GM19372 (cell line): ENCODE data around the gene IGF2BP2.

Experiments
- ATAC-seq: cut with Tn5 transposase; IDR thresholded peaks from one replicate; pipeline ENCODE4 v1.9.1; 2021; ENCODE audit warnings: mild to moderate bottlenecking, low read depth, moderate library complexity; ENCODE audit not compliant: unreplicated experiment

The IGF2BP2 gene

DNA sequence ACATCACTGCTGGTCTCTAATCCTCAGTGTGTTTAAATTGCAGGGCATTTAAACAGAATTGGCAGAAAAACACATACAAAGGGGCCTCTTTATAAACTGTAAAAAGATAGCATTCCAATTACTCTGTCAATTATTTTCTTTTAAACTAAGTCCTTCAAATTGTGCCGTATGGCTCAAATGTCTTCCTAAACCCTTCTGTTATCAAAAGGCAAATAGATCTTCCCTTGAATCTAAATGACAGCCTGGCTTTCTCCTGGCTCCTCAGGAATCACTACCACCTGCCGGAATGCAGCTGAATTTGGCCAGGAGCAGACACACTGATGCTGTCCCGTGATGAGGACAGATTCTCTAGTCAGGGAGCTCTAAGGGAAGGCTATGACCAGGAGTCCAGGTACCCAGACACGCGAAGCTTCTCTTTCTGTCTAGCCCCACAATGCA is 85.6 kb downstream of the IGF2BP2 start:
- no peak for ATAC-seq

DNA sequence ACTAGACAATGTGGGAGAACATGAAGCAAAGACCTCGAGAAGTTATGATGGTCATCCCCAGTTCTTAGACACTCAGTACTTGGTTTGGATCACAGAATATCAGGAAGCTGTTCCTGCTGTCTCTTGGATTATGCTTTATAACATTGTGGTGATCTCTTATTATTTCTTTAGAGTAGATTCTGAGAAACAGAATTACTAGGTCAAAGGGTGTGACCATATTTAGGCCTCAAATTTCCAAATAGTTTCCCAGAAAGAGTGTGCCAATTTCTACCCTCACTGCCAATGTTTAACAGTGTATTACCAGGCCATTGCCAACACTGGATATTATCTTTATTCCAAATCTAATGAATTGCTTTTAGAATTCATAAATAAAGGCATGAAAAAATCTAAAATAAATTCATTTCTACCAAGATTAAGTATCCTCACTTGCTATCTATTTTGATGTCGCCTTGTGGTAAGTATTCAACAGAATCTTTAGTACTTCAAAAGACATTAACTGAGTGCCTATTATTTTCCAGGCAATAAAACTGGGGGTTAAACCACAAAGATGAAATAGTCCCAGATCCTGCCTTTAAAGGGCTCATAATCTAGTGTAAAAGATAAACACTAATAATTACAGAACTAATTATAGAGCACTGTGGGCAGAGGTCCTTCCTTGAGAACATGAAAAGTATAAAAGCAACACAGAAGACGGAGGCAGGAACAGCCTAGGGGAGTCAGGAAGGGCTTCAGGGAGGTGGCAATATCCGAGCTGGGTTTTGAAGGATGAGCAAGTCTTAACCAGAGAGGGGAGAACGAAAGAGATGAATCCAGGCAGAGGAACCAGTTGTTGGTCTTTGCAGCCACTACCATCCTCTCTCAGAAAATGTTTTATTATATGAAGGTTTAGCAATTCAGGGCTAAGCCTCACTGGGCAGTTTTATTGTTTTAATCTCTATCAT is 86.8 kb downstream of the IGF2BP2 start:
- no peak for ATAC-seq

DNA sequence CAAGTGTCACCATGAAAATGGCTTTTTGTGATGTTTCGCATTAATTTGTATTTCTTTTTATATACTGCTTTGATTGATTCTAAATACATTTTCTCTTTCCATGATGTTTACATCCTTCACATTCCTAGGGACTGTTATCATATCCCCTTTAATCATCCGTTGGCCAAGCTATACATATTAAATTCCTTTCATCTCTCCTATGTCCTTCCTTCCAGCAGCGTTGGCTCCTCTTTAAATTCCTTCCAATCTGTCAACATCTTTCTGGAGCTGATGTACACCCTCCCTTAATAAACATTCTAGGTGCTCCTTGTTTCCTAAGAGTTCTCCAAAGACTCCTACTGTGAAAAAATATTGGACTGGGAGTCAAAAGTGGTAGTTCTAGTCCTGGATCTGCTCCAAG is 87.8 kb downstream of the IGF2BP2 start:
- no peak for ATAC-seq

DNA sequence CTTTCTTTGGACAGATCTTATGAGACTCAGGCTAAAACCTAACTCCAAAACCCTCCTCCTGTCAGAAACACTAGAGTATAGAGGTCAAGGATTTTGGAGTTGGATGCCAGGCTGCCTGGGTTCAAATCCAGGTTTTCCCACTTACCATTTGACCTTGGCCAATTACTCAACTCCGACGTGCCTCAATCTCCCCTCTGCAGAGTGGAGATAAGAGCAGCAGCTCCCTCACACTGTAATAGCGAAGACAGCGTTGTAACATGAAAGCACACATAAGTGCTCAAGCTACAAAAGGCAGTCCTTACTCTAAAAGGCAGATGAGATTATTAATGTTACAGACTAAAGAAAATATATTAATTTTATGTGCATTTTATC is 90.1 kb downstream of the IGF2BP2 start:
- no peak for ATAC-seq

DNA sequence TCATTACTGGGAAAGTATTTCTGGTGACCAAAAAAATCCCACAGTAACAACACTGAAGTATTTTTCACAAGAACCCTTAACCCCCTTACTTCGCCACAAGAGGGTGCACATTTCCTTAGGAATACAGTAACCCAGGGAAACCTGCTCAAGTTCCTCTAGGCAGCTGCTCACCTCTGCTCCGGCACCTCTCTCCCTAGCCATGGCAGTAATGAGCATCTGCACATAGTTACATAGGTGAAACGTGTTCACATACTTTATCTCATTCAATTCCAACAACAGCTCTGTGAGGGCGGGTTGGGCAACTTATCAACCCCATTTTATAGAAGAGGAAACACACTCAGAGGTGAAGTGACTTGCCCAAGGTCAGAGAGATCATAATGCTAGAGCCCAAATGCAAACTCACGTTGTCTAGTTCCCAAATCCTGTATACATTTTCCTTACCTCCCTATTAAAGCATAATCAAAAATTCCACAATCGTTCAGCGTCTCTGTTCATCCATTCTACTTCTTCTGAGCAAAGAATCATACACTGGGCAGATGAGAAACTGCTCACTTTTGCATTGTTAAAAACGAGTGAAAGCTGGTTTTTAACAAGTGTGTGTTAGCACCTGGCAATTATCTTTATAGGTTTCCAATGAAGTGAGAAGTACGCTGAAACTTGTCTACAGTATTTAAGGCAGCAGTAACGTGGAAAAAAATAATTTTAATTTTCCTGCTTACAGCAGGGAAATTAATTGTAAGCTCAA is 90.7 kb downstream of the IGF2BP2 start:
- no peak for ATAC-seq

DNA sequence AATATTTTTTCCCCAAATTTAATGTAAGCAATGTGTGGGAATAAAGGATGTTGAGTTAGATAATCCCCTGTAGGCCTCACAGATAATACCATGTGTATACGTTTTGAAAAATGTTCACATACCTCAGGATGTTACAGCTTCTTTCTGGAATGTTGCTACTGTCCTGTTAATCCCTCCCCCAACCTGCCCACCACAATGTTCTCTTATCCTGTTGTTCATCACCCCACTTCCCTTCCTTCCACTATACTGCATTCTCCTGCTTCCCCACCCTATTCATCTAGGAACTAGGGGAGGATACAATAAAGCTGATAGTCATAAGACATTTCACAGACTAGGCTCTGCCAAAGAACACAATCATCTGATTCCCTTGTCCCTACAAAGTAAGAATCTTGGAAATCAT is 92.1 kb downstream of the IGF2BP2 start:
- ATAC-seq = no peak

DNA sequence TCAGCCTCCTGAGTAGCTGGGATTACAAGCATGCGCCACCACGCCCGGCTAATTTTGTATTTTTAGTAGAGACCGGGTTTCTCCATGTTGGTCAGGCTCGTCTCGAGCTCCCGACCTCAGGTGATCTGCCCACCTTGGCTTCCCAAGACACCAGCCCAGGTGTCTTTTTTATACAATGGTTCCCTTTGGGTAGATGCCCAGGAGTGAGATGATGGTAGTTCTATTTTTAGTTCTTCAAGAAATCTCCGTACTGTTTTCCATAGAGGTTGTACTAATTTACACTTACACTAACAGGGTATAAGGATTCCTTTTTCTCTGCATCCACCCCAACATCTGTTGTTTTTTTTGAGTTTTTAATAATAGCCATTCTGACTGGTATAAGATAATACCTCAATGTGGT is 94.3 kb downstream of the IGF2BP2 start:
- ATAC-seq = no peak

DNA sequence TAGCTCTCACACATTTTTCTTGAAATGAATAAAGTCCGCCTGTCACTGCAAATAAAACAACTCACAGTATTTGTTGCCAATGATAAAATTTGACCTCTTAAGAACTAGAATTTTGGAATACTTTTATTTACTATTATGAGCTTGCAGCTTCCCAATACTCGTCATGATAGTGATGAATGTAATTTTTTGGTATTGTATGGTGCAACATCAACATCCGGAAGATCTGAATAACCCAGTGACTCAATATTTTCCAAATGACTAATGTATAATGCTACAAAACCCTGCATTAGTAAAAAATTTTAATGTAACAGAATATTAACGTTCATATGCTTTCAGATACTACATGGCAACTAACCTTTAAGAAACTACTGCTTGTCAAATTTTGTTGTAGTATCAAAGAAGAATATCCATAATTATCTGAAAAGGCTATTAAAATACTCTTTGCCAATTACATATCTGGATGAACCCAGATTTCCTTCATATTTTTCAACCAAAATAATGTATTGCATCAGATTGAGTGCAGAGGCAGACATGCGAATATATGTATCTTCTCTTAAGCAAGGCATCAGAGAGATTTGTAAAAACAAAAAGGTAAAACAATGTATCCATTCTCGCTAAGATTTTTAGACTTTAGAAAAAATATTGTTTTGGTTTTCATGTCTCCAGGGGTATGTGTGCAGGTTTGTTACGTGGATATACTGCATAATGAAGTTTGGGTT is 95.3 kb downstream of the IGF2BP2 start:
- no peak for ATAC-seq

DNA sequence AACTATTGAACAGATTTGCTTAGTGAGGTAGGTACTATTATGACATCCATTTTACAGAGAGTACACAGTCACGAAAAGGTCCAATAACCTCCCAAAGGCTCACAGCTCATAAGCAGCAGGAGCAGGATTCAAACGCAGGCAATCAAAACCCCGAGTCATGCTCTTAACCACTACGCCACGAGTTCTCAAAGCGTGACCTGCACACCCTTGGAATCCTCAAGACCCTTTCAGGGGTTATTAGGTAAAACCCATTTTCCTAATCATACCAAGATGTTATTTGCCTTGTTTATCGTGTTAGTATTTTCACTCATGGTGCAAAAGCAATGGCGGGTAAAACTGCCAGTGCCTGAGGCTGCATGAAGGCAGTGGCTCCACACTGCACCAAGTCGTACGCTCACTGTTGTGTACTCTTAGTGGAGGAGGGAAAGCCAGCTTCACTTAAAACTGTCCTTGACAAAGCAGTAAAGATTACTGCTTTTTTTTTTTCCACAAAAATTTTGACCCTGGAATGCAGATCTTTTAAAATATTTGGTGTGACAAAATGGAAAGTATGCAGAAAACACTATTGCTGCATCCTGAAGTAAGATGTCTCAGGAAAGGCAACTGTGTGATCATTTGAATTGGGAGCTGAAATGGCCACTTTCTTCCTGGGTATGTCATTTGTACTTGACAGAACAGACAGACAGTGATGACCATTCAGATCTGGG is 96.1 kb downstream of the IGF2BP2 start:
- no peak for ATAC-seq

DNA sequence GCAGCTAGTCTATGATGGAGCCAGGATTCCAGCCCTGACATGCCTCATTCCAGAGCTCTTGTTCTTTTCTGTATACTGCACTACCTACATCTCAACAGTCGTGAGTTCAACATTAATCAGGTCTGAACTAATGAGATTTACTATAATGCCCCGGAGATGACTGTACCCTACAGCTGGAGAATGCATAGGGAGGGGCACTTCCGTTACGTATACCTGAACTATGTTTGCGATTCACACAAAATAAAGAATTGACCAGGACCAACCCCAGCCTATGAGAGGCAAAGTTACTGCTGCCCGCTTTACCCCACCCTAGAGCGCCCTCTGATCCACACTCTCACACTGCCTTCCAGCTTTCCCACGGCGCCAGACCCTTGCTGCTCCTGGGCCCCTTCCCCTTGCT is 97.0 kb downstream of the IGF2BP2 start:
- ATAC-seq = no peak

DNA sequence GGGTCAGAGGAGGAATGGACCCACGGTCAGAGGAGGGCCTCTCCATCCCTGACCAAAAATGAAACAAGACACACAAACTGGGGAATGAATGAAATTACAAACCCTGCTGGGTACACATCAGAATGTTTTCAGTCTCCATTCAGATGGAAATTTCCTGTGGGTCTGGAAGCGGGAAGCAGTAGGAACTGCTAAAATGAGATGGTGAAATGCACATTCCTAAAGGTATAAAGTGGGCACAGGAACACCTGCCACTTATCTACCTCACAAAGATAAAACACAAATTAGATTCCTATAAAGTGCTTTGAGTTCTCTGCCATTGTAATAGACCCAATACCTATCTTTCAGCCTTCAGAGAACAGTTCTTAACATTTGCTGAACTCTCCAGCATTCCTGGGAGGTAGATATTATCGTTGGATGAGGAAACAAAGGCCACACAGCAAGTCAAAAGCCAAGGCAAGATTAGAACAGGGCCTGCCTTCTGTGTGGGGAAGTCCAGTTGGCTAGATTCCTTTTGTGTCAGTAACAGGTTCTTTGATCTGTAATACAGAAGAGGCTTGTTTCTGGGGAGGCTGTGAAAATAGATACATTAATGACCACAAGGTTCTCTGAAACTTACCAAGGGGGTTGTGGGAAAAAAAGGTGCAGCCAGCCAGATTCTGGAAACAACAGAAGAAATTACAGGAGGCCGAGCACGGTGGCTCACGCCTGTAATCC is 98.4 kb downstream of the IGF2BP2 start:
- no peak for ATAC-seq

DNA sequence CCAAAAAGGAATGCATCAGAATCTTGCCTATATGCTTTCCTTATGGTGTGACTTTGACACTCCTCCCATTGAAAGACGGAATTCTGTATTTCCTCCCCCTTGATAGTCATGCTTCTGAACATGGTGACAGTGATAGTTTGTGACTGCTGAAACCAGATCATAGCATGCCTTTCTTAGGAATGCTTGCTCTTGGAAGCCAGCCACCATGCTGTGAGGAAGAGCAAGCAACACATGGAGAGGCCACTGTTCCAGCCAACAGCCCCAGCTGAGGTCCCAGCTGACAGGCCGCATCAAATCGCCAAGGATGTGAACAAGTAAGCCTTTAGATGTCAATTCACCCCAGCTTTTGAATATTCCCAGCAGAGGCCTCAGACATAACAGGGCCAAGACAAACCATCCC is 100.1 kb downstream of the IGF2BP2 start:
- no peak for ATAC-seq

DNA sequence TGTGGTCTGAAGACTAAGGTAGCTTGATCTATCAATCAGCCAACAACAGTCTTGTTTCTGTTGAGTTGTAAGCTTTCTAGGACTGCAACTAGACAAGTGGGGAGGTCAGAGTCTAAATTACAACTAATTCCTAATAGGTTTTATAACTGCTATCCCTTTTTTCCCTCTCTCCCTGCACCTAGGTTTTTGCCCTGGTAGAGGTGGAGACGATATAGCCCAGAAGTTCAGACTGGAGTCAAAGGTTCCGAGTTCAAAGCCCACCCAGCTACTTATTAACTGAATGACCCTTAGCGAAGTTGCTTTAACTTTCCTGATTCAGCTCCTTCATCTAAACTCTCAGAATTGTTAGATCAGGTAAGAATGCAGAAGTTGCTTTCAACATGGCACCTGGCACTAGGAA is 100.6 kb downstream of the IGF2BP2 start:
- ATAC-seq = no peak

DNA sequence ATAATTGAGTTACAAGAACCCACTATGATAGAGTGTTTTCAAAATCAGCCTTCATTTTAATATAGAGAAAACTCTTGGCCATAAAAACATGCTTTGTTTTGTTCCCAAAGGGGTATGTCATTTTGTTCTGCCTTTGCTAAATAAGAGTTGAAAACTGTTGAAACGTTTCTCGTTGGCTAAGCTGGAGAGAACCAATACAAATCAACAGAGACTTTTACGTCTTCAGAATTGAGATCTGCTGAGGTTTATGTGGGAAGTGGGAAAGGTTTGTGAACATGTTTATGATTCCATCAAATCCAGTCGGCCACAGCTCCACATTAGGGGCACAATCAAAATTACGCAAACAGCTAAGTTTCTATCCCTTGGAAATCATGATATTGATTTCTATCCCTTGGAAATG is 102.0 kb downstream of the IGF2BP2 start:
- ATAC-seq = no peak

DNA sequence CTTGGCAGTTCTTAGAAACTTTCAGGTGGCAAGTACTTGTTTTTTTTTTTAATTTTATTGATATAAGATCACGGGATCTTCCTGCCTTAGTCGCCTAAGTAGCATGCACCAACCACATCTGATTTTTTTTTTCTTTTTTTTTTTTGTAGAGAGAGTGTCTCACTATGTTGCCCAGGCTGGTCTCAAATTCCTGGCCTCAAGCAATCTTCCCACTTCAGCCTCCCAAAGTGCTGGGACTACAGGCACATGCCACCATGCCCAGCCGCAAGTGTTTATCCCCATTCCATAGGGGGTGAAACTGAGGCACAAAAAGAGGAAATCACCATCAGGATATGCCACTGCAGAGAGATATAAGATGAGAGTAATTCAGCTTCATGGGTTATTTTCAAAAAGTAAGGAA is 102.9 kb downstream of the IGF2BP2 start:
- ATAC-seq = no peak

DNA sequence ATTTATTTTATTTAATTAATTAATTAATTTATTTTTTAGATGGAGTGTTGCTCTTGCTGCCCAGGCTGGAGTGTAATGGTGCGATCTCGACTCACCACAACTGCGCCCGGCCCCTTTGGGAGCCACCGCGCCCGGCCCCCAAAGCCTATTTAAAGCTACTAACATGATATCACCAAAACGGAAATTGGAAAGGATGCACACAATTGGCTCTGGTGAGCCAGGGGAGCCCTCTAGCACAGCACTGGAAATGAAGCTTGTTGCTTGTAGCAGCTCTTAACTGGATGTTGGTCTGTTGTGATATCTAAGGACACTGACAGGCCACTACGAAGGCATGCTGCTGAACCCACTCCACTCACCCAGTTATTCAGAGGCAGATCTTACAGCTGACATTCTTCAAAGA is 104.5 kb downstream of the IGF2BP2 start:
- ATAC-seq = no peak

DNA sequence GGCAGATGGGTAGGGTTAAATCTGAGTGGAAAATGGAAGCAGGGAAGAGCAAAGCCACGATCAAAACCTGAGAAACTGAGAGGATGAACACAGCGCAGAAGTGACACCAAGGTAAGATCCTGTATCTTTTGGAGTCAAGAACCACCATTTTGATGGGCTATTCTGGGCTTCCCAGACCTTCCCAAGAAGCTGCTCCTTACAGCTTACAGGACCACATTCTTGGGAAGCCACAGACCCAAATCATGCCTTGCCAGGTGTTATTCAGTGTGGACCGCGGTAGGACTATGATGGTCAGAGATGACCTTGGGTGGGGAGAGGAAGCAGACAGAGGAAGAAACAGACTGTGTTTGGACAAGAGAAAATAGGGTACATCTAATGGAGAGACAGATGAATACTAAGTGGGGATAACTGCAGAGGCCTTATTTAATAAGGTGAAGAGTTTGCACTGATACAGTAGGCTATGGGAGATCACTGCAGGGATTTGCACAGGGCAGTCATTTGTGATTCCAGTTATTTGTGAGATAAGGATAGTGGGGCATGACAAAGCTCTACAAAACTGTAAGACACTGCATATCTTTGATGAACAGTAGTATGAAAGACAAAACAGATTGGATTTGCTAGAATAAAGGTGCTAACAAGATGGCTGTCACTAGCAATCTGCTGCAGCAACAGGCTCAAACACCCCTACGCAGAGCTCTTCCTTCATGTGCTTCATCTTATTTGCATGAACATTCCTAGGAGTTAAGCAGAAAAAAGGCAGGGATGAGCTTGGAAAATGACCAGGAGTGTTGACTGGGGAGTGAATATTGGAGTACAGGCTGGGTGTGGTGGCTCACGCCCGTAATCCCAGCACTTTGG is 105.9 kb downstream of the IGF2BP2 start:
- ATAC-seq = no peak

DNA sequence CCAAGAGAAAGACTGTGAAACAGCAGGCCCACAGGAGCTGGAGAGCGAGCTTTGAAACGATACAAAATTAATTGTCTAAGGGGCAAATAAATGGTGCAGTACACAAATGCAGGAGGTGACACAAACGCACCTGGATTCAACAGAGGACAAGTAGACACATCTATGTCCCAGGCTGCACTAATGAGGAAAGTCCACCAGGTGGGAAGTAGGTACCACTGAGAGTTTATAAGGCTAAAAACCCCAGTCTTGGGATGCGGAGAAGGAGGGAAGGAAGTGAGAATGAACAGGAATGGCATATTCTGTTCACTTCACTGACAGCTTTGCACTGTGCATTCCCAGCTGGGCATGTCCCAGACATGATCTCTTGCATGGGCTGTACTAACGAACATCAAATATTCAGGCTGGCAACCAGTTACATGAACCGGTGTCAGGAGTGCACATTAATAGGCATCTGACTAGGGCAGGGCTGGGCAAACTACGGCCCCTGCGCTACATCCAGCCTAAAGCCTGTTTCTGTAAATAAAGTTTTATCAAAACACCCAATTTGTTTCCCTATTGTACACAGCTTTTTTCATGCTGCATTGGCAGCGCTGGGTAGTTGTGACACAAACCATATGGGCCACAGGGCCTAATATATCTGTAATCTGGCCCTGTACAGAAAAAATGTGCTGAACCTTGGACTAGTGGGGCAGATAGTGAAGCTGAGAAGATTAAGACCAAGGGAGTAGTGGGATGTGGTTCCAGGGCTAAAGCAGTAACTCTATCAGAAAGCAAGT is 107.0 kb downstream of the IGF2BP2 start:
- ATAC-seq = no peak
